Ovary (tissue), 9 donors: ENCODE data around the gene ZNF511. TPM values are rescaled to one million over a fixed set of nuclear protein-coding genes. Genes with fewer than 3 reads are reported as not detected.

Source experiments
- DNase-seq, 5 donors: peaks; one replicate each; pipeline ENCODE4 v3.0.0-alpha.2; 2019 to 2020
- H3K27ac ChIP-seq, 2 donors: fragments of 200-600 bp; one replicate each; pipeline versions ENCODE4 v1.5.1 to v1.8.0; 2019 to 2022
- H3K27me3 ChIP-seq: fragments of 200-600 bp; one replicate; pipeline ENCODE4 v1.8.0; 2022
- H3K36me3 ChIP-seq: fragments of 200-600 bp; sonication (generic); one replicate; pipeline ENCODE4 v1.5.1; 2019
- H3K4me1 ChIP-seq: one replicate; pipeline ENCODE4 v1.8.1; 2013; ENCODE audit warnings: mild to moderate bottlenecking, moderate library complexity; ENCODE audit not compliant: insufficient read depth
- H3K4me3 ChIP-seq: fragments of 200-600 bp; sonication (generic); one replicate; pipeline ENCODE4 v1.5.1; 2017
- H3K9me3 ChIP-seq, 2 donors: fragments of 200-600 bp in 1 of 2; sonication (generic) in 1 of 2; one replicate each; pipeline versions ENCODE4 v1.5.1 to v1.8.1; 2013 to 2019; ENCODE audit warnings: mild to moderate bottlenecking in 1 of 2, moderate library complexity in 1 of 2
- EP300 ChIP-seq: sonication (generic); formaldehyde crosslinking; IDR thresholded peaks from one replicate; pipeline ENCODE4 v1.6.1; 2017; ENCODE audit warnings: antibody characterized with exemption
- POLR2A ChIP-seq: fragments of 450-650 bp; IDR thresholded peaks from one replicate; pipeline ENCODE4 v1.6.1; 2017; ENCODE audit warnings: antibody characterized with exemption, mild to moderate bottlenecking, moderate library complexity
- WGBS, 3 donors: extraction: QIAGEN DNeasy Blood & Tissue Kit in 1 of 3; methylation state at CpG; one replicate each; pipeline versions ENCODE4 v1.1.5 to v1.1.7; 2013 to 2017; 5-methylcytosine and 5-hydroxymethylcytosine counted together
- intact Hi-C, 4 donors: fragments of 100-400 bp; cut with DNase I; formaldehyde crosslinking; loops; one replicate each; pipeline versions ENCODE4 v1.11.0 to v1.15.1; 2022 to 2023
- polyA plus RNA-seq, 2 donors: library from polyadenylated mRNA; stranded (reverse); fragments of 200-250 nt in 1 of 2; fragments of 350-450 nt in 1 of 2; fragmentation: Illumina TruSeq in 1 of 2; extraction: RNeasy Lipid Tissue Mini Kit (QIAGEN cat#74804) in 1 of 2; gene quantifications; one replicate each; pipeline ENCODE4 v1.2.3, GENCODE V29; 2013 to 2014
- total RNA-seq, 7 donors: library from RNA; depleted of rRNA in 2 of 7; stranded (reverse); fragments of >200 nt in 2 of 7; fragmentation: NEBNext Ultra II Directional in 3 of 7; extraction: Animal tissue kit (Norgen Biotek cat#: 25700) in 3 of 7; gene quantifications; one replicate each; pipeline versions ENCODE4 v1.1.0 to v1.2.4, GENCODE V29; 2016 to 2023
- TF ChIP-seq, protein P1 (sequence below), 3 donors: fragments of 450-650 bp in 2 of 3; fragments of 200-600 bp in 1 of 3; IDR thresholded peaks; one replicate each; pipeline versions ENCODE4 v1.5.1 to v1.8.0; 2016 to 2022; ENCODE audit warnings: antibody characterized with exemption in 3 of 3, mild to moderate bottlenecking in 1 of 3
- donor health status: DM: no; HTN: no; CAD: no; lungs with moderate emphysema.
- donor health status: DM: no; HTN: no; CAD: no.
- donor health status: Bipolar disorder and iron deficiency.
- donor health status: DM: yes; HTN: yes; CAD: no.
- donor health status: DM: no; HTN: no; CAD: no.
- donor health status: DM: yes; HTN: yes; CAD: no.

The ZNF511 gene
- total and polyA plus RNA-seq, 9 donors: 16.3 to 64.8 (median 46.8) TPM

DNA sequence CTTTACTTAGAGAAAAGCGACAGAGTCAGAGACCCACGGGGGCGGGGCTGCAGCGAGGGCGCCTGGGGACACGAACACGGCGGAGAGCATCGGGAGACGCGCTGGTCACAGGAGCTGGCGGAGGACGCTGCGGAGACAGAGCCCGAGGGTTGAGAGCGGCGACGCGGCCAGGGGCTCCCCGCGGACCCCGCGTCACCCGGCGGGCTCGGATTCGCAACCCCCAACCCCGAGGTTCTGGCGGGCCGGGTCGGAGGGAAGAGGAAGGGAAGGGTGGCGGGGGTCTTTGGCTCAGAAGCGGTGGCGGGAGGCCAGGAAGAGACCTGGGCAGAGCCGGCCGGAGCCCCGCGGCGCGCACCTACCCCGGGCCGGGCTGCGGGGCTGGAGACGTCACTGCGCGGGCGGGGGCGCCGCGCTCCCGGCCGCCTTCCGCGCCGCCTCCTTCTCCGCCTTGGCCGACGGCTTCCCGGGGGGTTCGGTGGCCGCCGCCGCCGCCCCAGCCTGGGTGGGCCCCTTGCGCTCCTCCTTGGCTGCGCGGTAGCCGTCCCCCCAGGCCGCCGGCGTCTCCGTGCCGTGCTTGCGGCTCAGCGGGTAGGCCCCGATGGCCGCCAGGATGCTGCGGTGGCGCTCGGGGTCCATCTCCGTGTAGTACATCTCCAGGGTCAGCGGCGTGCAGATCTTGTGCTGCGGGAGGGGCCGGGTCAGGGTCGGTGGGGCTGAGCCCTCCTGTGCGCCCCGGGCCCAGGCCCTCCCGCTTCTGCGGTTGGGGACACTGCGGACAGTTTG, 16.9 kb downstream of the ZNF511 start:
- DNase-seq: no peak
- Histone ChIP-seq H3K4me1 (peaks cover 7% of the 10 kb centered on the region), H3K27ac (no peak overlapping the region), H3K4me3 (peak overlapping the region; percentile 24), H3K36me3 (no peaks in the 10 kb centered on the region), H3K9me3 (no peaks in the 10 kb centered on the region), H3K27me3 (peaks cover 26% of the 10 kb centered on the region)
- 0 to 1% (median 1%) methylated on average over 67 to 91 of the region's 91 CpGs for WGBS, 3 donors
- TF ChIP-seq, protein P1, sequence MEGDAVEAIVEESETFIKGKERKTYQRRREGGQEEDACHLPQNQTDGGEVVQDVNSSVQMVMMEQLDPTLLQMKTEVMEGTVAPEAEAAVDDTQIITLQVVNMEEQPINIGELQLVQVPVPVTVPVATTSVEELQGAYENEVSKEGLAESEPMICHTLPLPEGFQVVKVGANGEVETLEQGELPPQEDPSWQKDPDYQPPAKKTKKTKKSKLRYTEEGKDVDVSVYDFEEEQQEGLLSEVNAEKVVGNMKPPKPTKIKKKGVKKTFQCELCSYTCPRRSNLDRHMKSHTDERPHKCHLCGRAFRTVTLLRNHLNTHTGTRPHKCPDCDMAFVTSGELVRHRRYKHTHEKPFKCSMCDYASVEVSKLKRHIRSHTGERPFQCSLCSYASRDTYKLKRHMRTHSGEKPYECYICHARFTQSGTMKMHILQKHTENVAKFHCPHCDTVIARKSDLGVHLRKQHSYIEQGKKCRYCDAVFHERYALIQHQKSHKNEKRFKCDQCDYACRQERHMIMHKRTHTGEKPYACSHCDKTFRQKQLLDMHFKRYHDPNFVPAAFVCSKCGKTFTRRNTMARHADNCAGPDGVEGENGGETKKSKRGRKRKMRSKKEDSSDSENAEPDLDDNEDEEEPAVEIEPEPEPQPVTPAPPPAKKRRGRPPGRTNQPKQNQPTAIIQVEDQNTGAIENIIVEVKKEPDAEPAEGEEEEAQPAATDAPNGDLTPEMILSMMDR (IDR thresholded peaks at IDR 0.05): no peak
- TF ChIP-seq EP300: no peak
- intact Hi-C loops: no loop called here

DNA sequence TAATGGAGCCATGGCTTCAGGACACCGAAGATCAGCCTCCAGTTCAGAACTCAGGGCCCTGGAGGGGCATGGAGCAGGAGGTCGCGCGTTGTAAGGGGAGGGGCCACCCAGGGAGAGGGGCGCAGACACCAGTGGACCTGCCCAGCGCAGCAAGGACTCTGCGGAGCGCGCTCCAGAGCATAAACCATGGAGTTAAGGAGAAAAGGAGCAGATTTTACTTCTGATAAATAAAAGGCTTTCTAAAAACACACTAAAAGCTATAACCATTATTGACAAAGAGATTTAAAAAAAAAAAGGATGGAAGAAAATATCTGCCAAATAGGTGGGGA, 17.5 kb downstream of the ZNF511 start:
- 21 to 32% (median 28%) methylated on average over 9 of the region's 9 CpGs for WGBS, 3 donors
- TF ChIP-seq EP300: no peak
- TF ChIP-seq, protein P1 (IDR thresholded peaks at IDR 0.05): no peak
- TF ChIP-seq POLR2A: no peak
- no peak for DNase-seq
- Histone ChIP-seq H3K36me3 (no peaks in the 10 kb centered on the region), H3K4me1 (peaks cover 7% of the 10 kb centered on the region), H3K9me3 (no peaks in the 10 kb centered on the region), H3K4me3 (no peak overlapping the region), H3K27me3 (peaks cover 26% of the 10 kb centered on the region), H3K27ac (no peak overlapping the region)
- intact Hi-C loops: no loop called here

DNA sequence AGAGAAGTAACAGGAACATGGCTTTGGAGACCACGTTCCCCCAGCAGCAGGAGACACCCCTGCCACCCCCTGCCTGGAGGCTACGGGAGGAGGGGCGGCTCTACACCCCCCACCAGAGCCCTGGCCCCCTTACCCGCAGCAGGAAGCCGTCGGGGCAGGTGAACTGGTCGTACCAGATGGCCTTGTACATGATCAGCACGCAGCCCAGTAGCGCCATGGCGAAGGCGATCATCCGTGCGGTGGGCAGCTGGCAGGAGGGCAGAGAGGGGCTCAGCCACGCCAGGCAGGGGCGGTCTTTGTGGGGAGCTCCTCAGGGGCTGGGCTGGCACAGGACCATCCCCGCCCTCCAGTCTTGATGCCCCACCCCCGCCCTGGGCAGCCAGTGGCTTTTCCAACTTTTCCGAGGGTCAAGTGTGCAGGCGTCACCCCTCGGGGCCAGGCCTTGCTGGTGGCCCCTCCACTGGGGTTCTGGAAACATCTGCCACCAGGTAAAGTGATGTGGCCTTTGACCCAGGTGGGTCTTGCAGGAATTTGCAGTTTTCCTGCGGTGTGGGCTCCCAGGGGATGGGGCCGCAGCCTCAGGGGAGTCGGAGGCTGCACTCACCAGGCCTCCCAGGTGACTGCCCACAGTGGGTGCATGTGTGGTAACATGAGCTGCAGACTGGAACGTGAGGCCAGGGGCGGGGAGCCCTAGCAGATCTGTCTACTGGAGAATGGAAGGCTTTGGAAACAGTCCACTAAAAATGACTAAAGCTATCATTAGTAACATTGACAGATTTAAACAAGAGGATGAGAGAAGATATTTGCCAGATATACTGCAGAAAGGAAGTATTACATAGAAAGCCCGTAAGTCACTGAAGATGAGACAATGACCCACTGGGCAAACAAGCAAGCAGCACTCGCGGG, 18.3 kb downstream of the ZNF511 start:
- Histone ChIP-seq H3K27ac (no peak overlapping the region), H3K27me3 (peaks cover 26% of the 10 kb centered on the region), H3K4me1 (peaks cover 7% of the 10 kb centered on the region), H3K9me3 (no peaks in the 10 kb centered on the region), H3K4me3 (no peak overlapping the region), H3K36me3 (no peaks in the 10 kb centered on the region)
- no peak for DNase-seq
- 24 to 35% (median 25%) methylated on average over 24 to 28 of the region's 28 CpGs for WGBS, 3 donors
- intact Hi-C loops: no loop called here
- no peak for TF ChIP-seq POLR2A
- no peak for TF ChIP-seq EP300
- TF ChIP-seq, protein P1 (IDR thresholded peaks at IDR 0.05): no peak

DNA sequence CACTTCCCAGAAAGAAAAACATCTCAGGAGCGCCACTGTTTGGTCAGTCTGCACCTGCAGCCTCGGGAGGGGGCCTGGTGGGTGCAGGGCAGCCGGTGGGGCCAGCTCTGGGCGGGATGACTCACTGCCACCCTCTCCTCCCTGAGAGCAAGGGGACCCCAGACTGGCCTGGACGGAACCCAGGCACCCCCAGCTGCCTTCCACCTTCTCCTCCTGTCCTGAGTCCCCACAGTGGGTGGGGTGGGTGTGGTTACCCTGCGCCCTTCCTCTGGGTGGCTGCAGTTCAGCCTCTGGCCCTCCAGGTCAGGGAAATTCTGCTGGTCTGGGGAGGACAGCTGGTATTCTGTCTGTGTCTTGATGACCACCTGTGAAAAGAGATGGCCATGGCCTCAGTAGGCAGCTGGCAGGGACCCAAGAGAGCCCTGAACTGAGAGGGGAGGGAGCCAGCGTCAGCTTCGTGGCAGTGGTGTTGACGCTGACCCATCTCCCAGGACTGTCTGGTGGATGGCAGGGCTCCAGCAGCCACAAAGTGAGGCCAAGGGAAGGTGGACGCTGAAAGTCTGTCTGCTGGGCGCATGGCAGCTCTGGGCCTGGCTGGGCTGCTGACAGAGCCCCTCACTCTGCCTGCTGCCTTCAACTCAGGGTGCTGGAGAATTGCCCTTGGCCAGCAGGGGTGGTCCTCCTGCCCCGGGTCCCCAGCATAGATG, 19.1 kb downstream of the ZNF511 start:
- Histone ChIP-seq H3K27me3 (peaks cover 26% of the 10 kb centered on the region), H3K4me3 (no peak overlapping the region), H3K27ac (no peak overlapping the region), H3K36me3 (no peaks in the 10 kb centered on the region), H3K9me3 (no peaks in the 10 kb centered on the region), H3K4me1 (peaks cover 7% of the 10 kb centered on the region)
- 35 to 46% (median 45%) methylated on average over 12 of the region's 12 CpGs for WGBS, 3 donors
- peak in 1 of 5 donors; percentile 28 for DNase-seq
- TF ChIP-seq POLR2A (no peak), EP300 (no peak)
- TF ChIP-seq, protein P1 (IDR thresholded peaks at IDR 0.05): no peak
- intact Hi-C loops: no loop called here
